OCI-LY7 (cell line): ENCODE results near the gene ESYT2. TPM values are rescaled to one million over a fixed set of nuclear protein-coding genes. Genes with fewer than 3 reads are reported as not detected.

ENCODE experiments used
- BruUV-seq: library from RNA; stranded (reverse); fragments of 400-500 nt; replicated peaks from 2 replicates; lab custom pipeline; 2021; lab: Mats Ljungman, UMichigan
- CTCF ChIA-PET: fragments of 300-600 bp; sonication (Branson Sonifier 250); formaldehyde crosslinking; loops from one replicate; lab custom pipeline; 2022; ENCODE audit warnings: antibody characterized with exemption; ENCODE audit not compliant: unreplicated experiment; lab: Charles Lee
- POLR2A ChIA-PET: fragments of 300-600 bp; sonication (Branson Sonifier 250); formaldehyde crosslinking; loops from one replicate; lab custom pipeline; 2022; ENCODE audit warnings: antibody characterized with exemption; lab: Charles Lee
- DNase-seq: peaks from one replicate; pipeline ENCODE4 v3.0.0-alpha.2; 2015; ENCODE audit warnings: low spot score
- H2AFZ ChIP-seq: fragments of 200-600 bp; sonication (generic), shearing (Covaris generic); 2 replicates; pipeline ENCODE4 v1.6.1; 2014; ENCODE audit warnings: mild to moderate bottlenecking, antibody characterized with exemption, low read length, moderate library complexity
- H3K27ac ChIP-seq: fragments of 200-600 bp; sonication (generic); 2 replicates; pipeline ENCODE4 v1.5.1; 2014; ENCODE audit warnings: mixed run types, low read depth, mild to moderate bottlenecking, moderate library complexity, low read length, inconsistent platforms; ENCODE audit not compliant: poor library complexity, severe bottlenecking
- H3K36me3 ChIP-seq: fragments of 200-600 bp; sonication (generic); 2 replicates; pipeline ENCODE4 v1.6.1; 2014; ENCODE audit warnings: mild to moderate bottlenecking, antibody characterized with exemption, low read length, moderate library complexity, mixed read lengths; ENCODE audit not compliant: insufficient read depth
- H3K4me1 ChIP-seq: fragments of 200-600 bp; sonication (generic); 2 replicates; pipeline ENCODE4 v1.5.1; 2014; ENCODE audit warnings: mild to moderate bottlenecking, low read length; ENCODE audit not compliant: insufficient read depth, poor library complexity, severe bottlenecking
- H3K4me2 ChIP-seq: fragments of 200-600 bp; sonication (generic); 2 replicates; pipeline ENCODE4 v1.6.1; 2014; ENCODE audit warnings: mild to moderate bottlenecking, low read length
- H3K4me3 ChIP-seq: fragments of 200-600 bp; sonication (generic); 2 replicates; pipeline ENCODE4 v1.5.1; 2014; ENCODE audit warnings: mild to moderate bottlenecking, low read depth, low read length; ENCODE audit not compliant: poor library complexity, severe bottlenecking
- H3K79me2 ChIP-seq: fragments of 200-600 bp; sonication (generic); 2 replicates; pipeline ENCODE4 v1.6.1; 2016; ENCODE audit warnings: low read depth, mild to moderate bottlenecking, low read length, moderate library complexity, mixed read lengths; ENCODE audit not compliant: insufficient read depth
- H3K9me2 ChIP-seq: fragments of 200-600 bp; sonication (generic); 2 replicates; pipeline ENCODE4 v1.6.1; 2016; ENCODE audit warnings: mild to moderate bottlenecking, low read length, mixed read lengths; ENCODE audit not compliant: insufficient read depth
- H3K9me3 ChIP-seq: fragments of 200-600 bp; sonication (generic); 2 replicates; pipeline ENCODE4 v1.6.1; 2014; ENCODE audit warnings: mild to moderate bottlenecking, mixed run types, low read length, mixed read lengths
- H4K20me1 ChIP-seq: fragments of 200-600 bp; sonication (generic); 2 replicates; pipeline ENCODE4 v1.6.1; 2014; ENCODE audit warnings: mild to moderate bottlenecking, antibody characterized with exemption, low read length, moderate library complexity, mixed read lengths; ENCODE audit not compliant: insufficient read depth
- CTCF ChIP-seq: fragments of 200-600 bp; sonication (generic); conservative IDR thresholded peaks from 2 replicates; pipeline ENCODE4 v1.5.1; 2014; ENCODE audit warnings: mild to moderate bottlenecking, antibody characterized with exemption, low read length, moderate library complexity, mixed read lengths
- EZH2phosphoT487 ChIP-seq: fragments of 200-600 bp; sonication (generic); IDR thresholded peaks from 2 replicates; pipeline ENCODE4 v1.6.1; 2018; ENCODE audit warnings: low read depth, borderline replicate concordance, mild to moderate bottlenecking, mixed run types, antibody characterized with exemption, low read length, moderate library complexity, mixed read lengths
- intact Hi-C: fragments of 100-400 bp; cut with micrococcal nuclease; formaldehyde crosslinking; loops from one replicate; pipeline ENCODE4 v1.10.0; 2022; ENCODE audit not compliant: unreplicated experiment
- total RNA-seq, 2 experiments: library from RNA; depleted of rRNA in 1 of 2; stranded (reverse); fragments of >200 nt in 1 of 2; shearing (Covaris generic) in 1 of 2; gene quantifications; 2 replicates each; pipeline ENCODE4 v1.2.3, GENCODE V29; 2014 to 2022

The ESYT2 gene
- total RNA-seq, 2 experiments from 2014 or later, result 24.2 to 33.7 TPM

DNA sequence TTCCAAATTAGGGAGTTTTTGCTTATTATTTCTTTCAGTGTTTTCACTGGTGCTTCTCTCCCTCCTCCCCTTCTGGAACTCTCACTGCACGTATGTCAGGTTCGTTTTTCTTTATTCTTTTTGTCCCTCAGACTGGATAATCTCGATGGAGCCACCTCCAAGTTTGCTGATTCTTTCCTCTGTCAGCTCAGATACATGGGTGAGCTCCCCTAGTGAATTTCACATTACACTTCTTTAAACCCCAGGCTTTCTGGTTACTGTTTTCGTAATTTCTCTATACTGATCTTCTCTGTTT, 103.9 kb downstream of the ESYT2 start:
- H2AFZ ChIP-seq, result no peak overlapping the region
- DNase-seq, result no peak
- H3K4me2 ChIP-seq, result no peak overlapping the region
- H3K79me2 ChIP-seq, result no peaks in the 10 kb centered on the region
- H3K9me2 ChIP-seq, result no peaks in the 10 kb centered on the region
- no TSS peak for BruUV-seq
- no peak overlapping the region for H3K4me3 ChIP-seq
- no peak overlapping the region for H3K27ac ChIP-seq
- H3K4me1 ChIP-seq, result no peaks in the 10 kb centered on the region
- H3K9me3 ChIP-seq, result no peaks in the 10 kb centered on the region
- POLR2A ChIA-PET, result interaction anchor here (0.6 kb wide), 1 partner anchor 10 kb away, joined by 4 read pairs; no protein-coding TSS in a partner anchor
- intact Hi-C loops, result no loop called here
- no peaks in the 10 kb centered on the region for H3K36me3 ChIP-seq
- no peaks in the 10 kb centered on the region for H4K20me1 ChIP-seq
- TF ChIP-seq CTCF (no peak), EZH2phosphoT487 (no peak)
- CTCF ChIA-PET, result no interaction called here

GRCh38 chr7:158724658-158725505, 104.4 kb downstream of the ESYT2 start:
- H3K36me3 ChIP-seq, result no peaks in the 10 kb centered on the region

More at GRCh38 chr7:158724658-158725505, 104.4 kb downstream of the ESYT2 start:
- Histone ChIP-seq H2AFZ (no peak overlapping the region), H3K4me3 (no peak overlapping the region), H3K9me3 (no peaks in the 10 kb centered on the region), H3K27ac (no peak overlapping the region), H3K79me2 (no peaks in the 10 kb centered on the region), H3K4me2 (no peak overlapping the region), H4K20me1 (no peaks in the 10 kb centered on the region), H3K9me2 (no peaks in the 10 kb centered on the region), H3K4me1 (no peaks in the 10 kb centered on the region)
- ChIA-PET CTCF (no interaction called here), POLR2A (interaction anchor here (0.6 kb wide), 1 partner anchor 9 kb away, joined by 4 read pairs; no protein-coding TSS in a partner anchor)
- BruUV-seq, result no TSS peak
- no peak for DNase-seq
- intact Hi-C loops, result no loop called here
- TF ChIP-seq CTCF, result no peak
- no peak for TF ChIP-seq EZH2phosphoT487
